Subcutaneous abdominal adipose tissue (tissue), 5 donors: ENCODE data around the gene ERC2.

Experiments
- H3K27ac ChIP-seq: one replicate; pipeline ENCODE4 v1.7.0; 2013; ENCODE audit warnings: low read depth, mild to moderate bottlenecking, inconsistent platforms, low read length, moderate library complexity
- H3K27me3 ChIP-seq, 5 donors: one replicate each; pipeline ENCODE4 v1.7.0; 2013; ENCODE audit warnings: low read length in 5 of 5, inconsistent platforms in 1 of 5; ENCODE audit not compliant: control insufficient read depth in 5 of 5, insufficient read depth in 4 of 5
- H3K36me3 ChIP-seq, 5 donors: one replicate each; pipeline ENCODE4 v1.7.0; 2013; ENCODE audit warnings: low read length in 5 of 5; ENCODE audit not compliant: control insufficient read depth in 5 of 5, insufficient read depth in 5 of 5
- H3K4me1 ChIP-seq, 5 donors: one replicate each; pipeline ENCODE4 v1.7.0; 2013; ENCODE audit warnings: low read length in 5 of 5, mild to moderate bottlenecking in 3 of 5, moderate library complexity in 1 of 5; ENCODE audit not compliant: control insufficient read depth in 5 of 5, insufficient read depth in 5 of 5
- H3K4me3 ChIP-seq, 5 donors: one replicate each; pipeline ENCODE4 v1.7.0; 2013; ENCODE audit warnings: low read length in 5 of 5, low read depth in 1 of 5
- H3K9ac ChIP-seq, 5 donors: one replicate each; pipeline ENCODE4 v1.7.0; 2013; ENCODE audit warnings: low read length in 5 of 5, mild to moderate bottlenecking in 4 of 5, moderate library complexity in 3 of 5
- H3K9me3 ChIP-seq, 5 donors: one replicate each; pipeline ENCODE4 v1.7.0; 2013; ENCODE audit warnings: low read length in 5 of 5; ENCODE audit not compliant: control insufficient read depth in 5 of 5
- donor health status: healthy.
- donor health status: healthy.
- donor health status: healthy.
- donor health status: healthy.
- donor health status: healthy.

Gene ERC2

DNA sequence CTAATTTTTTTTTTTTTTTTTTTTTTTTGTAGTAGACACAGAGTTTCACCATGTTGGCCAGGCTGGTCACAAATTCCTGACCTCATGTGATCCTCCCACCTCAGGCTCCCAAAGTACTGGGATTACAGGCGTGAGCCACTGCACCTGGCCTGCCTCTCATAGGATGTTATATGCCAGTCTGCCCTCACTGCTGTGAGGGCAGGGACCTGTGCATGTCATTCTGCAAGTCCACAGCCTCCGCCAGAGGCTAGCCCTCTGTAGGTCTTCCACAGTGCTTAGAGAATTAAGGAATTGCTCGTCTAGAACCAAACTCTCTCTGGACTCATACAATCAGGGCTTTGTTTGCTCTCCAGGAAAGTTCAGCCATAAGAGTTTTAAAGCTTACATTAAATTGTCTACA, 817.3 kb downstream of the ERC2 start:
- no peak overlapping the region for H3K4me3 ChIP-seq
- H3K4me1 ChIP-seq, result no peaks in the 10 kb centered on the region
- peaks cover 3 to 11% (median 3%) of the 10 kb centered on the region in 5 donors for H3K27me3 ChIP-seq
- no peaks in the 10 kb centered on the region for H3K9me3 ChIP-seq
- H3K9ac ChIP-seq, result no peak overlapping the region
- H3K36me3 ChIP-seq, result no peaks in the 10 kb centered on the region
- H3K27ac ChIP-seq, result no peak overlapping the region

GRCh38 chr3:55650011-55650410, 818.3 kb downstream of the ERC2 start:
- no peaks in the 10 kb centered on the region for H3K4me1 ChIP-seq
- H3K4me3 ChIP-seq, result no peak overlapping the region
- H3K36me3 ChIP-seq, result no peaks in the 10 kb centered on the region
- H3K9ac ChIP-seq, result no peak overlapping the region
- peaks cover 3 to 11% (median 3%) of the 10 kb centered on the region in 5 donors for H3K27me3 ChIP-seq
- no peak overlapping the region for H3K27ac ChIP-seq
- H3K9me3 ChIP-seq, result no peaks in the 10 kb centered on the region

DNA sequence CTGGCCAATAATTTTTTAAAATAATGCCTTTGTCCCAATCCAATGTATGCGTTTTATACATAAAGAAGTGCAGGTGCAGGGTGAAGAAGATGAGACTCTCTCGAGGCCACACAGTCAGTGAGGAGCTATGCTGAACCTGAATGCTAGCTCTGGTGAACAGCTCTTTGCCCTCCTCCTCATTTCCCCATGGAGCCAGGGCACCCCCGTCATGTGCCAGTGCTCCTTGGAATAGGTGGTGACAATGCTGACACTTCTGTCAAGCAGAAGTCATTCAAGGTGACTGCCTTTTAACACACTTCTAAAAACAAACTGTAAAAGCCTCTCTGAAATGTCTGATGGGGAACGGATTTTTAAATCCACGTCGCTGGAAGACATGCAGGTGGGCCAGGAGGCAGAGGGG, 818.7 kb downstream of the ERC2 start:
- Histone ChIP-seq H3K4me3 (no peak overlapping the region), H3K9ac (no peak overlapping the region), H3K36me3 (no peaks in the 10 kb centered on the region), H3K27me3 (peaks cover 3 to 11% (median 3%) of the 10 kb centered on the region in 5 donors), H3K4me1 (no peaks in the 10 kb centered on the region), H3K9me3 (no peaks in the 10 kb centered on the region), H3K27ac (no peak overlapping the region)

- no peaks in the 10 kb centered on the region for H3K9me3 ChIP-seq
- peaks cover 3 to 6% (median 3%) of the 10 kb centered on the region in 5 donors for H3K27me3 ChIP-seq
- no peak overlapping the region for H3K27ac ChIP-seq
- H3K9ac ChIP-seq, result no peak overlapping the region
- no peaks in the 10 kb centered on the region for H3K4me1 ChIP-seq
- H3K4me3 ChIP-seq, result no peak overlapping the region
- no peaks in the 10 kb centered on the region for H3K36me3 ChIP-seq
These were observed 819.5 kb downstream of the ERC2 start for GRCh38 chr3:55648591-55649318.

GRCh38 chr3:55647670-55648069, 820.6 kb downstream of the ERC2 start:
- H3K36me3 ChIP-seq, result no peaks in the 10 kb centered on the region
- peaks cover 3 to 5% (median 3%) of the 10 kb centered on the region in 5 donors for H3K27me3 ChIP-seq
- H3K9ac ChIP-seq, result no peak overlapping the region
- no peaks in the 10 kb centered on the region for H3K9me3 ChIP-seq
- no peak overlapping the region for H3K27ac ChIP-seq
- H3K4me1 ChIP-seq, result no peaks in the 10 kb centered on the region
- H3K4me3 ChIP-seq, result no peak overlapping the region

GRCh38 chr3:55647063-55647462, 821.2 kb downstream of the ERC2 start:
- Histone ChIP-seq H3K27ac (no peak overlapping the region), H3K4me3 (no peak overlapping the region), H3K36me3 (no peaks in the 10 kb centered on the region), H3K9ac (no peak overlapping the region), H3K27me3 (peaks cover 3 to 5% (median 3%) of the 10 kb centered on the region in 5 donors), H3K4me1 (no peaks in the 10 kb centered on the region), H3K9me3 (no peaks in the 10 kb centered on the region)

GRCh38 chr3:55646121-55646520, 822.1 kb downstream of the ERC2 start:
- H3K4me1 ChIP-seq, result no peaks in the 10 kb centered on the region
- H3K27me3 ChIP-seq, result peaks cover 3 to 5% (median 3%) of the 10 kb centered on the region in 5 donors
- no peaks in the 10 kb centered on the region for H3K9me3 ChIP-seq

DNA sequence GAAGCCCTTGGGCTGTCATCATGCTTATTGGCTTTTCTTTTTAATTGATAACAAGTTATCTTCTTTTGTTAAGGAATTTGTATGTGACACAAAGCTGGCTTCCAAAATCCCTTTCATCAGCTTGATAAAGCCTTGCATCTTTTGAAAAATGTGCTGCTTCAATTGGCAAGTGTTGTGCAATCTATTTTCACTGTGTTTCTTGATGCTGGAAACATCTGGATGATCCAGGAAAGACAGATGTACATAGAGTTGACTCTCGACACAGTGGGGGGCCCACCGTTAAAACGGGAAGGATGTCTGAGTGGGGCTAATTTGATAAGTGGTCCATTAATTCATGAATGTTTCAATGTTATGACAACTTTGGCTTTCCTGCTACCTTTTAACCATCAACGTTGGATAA, 822.8 kb downstream of the ERC2 start:
- H3K4me1 ChIP-seq, result no peaks in the 10 kb centered on the region
- H3K9ac ChIP-seq, result no peak overlapping the region
- no peaks in the 10 kb centered on the region for H3K9me3 ChIP-seq
- H3K27ac ChIP-seq, result no peak overlapping the region
- H3K27me3 ChIP-seq, result peaks cover 3 to 5% (median 3%) of the 10 kb centered on the region in 5 donors
- H3K36me3 ChIP-seq, result no peaks in the 10 kb centered on the region
- H3K4me3 ChIP-seq, result no peak overlapping the region

More at GRCh38 chr3:55646121-55646520, 822.1 kb downstream of the ERC2 start:
- Histone ChIP-seq H3K9ac (no peak overlapping the region), H3K27ac (no peak overlapping the region), H3K4me3 (no peak overlapping the region), H3K36me3 (no peaks in the 10 kb centered on the region)

GRCh38 chr3:55643283-55643682, 825.0 kb downstream of the ERC2 start:
- H3K27me3 ChIP-seq, result peaks cover 2 to 9% (median 3%) of the 10 kb centered on the region in 5 donors
- no peak overlapping the region for H3K27ac ChIP-seq
- no peaks in the 10 kb centered on the region for H3K36me3 ChIP-seq
- no peak overlapping the region for H3K9ac ChIP-seq
- H3K4me1 ChIP-seq, result peaks cover 0 to 2% (median 0%) of the 10 kb centered on the region in 5 donors
- H3K4me3 ChIP-seq, result no peak overlapping the region
- no peaks in the 10 kb centered on the region for H3K9me3 ChIP-seq

- Histone ChIP-seq H3K4me3 (no peak overlapping the region), H3K9me3 (no peaks in the 10 kb centered on the region), H3K4me1 (peaks cover 0 to 6% (median 4%) of the 10 kb centered on the region in 5 donors), H3K27me3 (peaks cover 0 to 7% (median 3%) of the 10 kb centered on the region in 5 donors), H3K36me3 (no peaks in the 10 kb centered on the region), H3K9ac (no peak overlapping the region), H3K27ac (no peak overlapping the region)
These were observed 826.3 kb downstream of the ERC2 start for GRCh38 chr3:55641964-55642363.
